ENCODE results near the gene SEC14L5. TPM values are rescaled to one million over a fixed set of nuclear protein-coding genes. Genes with fewer than 3 reads are reported as not detected.

SEC14L5 gene
- total and polyA plus RNA-seq, 2 of the 4 experiments (the other 2 are of a cell fraction): 0.07 TPM; not detected in 1

- Histone ChIP-seq H4K91ac (ENCODE audit: insufficient read depth, low read depth, low read length) (no peak overlapping the region), H3K4me2 (ENCODE audit: low read depth, low read length) (no peak overlapping the region), H2BK15ac (ENCODE audit: low read depth, low read length) (no peak overlapping the region), H3K23ac (ENCODE audit: low read depth, low read length) (no peak overlapping the region), H3K9me1 (ENCODE audit: insufficient read depth, low read length) (no peaks in the 10 kb centered on the region), H3K4ac (ENCODE audit: low read depth, low read length) (no peak overlapping the region), H2BK20ac (ENCODE audit: low read depth, low read length) (no peak overlapping the region), H3K27ac (ENCODE audit: insufficient read depth, low read length) (no peak overlapping the region), H3K79me1 (ENCODE audit: low read depth in 1 of 2, low read length in 2 of 2) (no peaks in the 10 kb centered on the region), H3K36me3 (ENCODE audit: control insufficient read depth, insufficient read depth, low read length) (no peaks in the 10 kb centered on the region), H3K14ac (replicated peaks; ENCODE audit: low read depth, low read length) (no peak overlapping the region), H3K9me3 (ENCODE audit: control insufficient read depth, insufficient read depth, low read length) (peaks cover 10% of the 10 kb centered on the region), H3K4me3 (ENCODE audit: insufficient read depth, low read depth, low read length) (no peak overlapping the region), H2AFZ (replicated peaks; ENCODE audit: low read length, poor library complexity) (no peak overlapping the region), H3K4me1 (ENCODE audit: control insufficient read depth, insufficient read depth, low read length) (peaks cover 2% of the 10 kb centered on the region; the same call in 1 of the 2 replicates), H4K8ac (ENCODE audit: low read depth in 2 of 2, low read length in 2 of 2) (no peak overlapping the region), H3K27me3 (ENCODE audit: control insufficient read depth, insufficient read depth, low read length) (peaks cover 21% of the 10 kb centered on the region), H3K9ac (ENCODE audit: low read depth, low read length) (no peak overlapping the region), H4K5ac (ENCODE audit: low read depth, low read length) (no peak overlapping the region), H2BK5ac (ENCODE audit: low read depth, low read length, poor library complexity, severe bottlenecking) (no peak overlapping the region), H2AK5ac (ENCODE audit: low read depth, low read length) (no peak overlapping the region), H4K20me1 (ENCODE audit: insufficient read depth, low read length) (no peaks in the 10 kb centered on the region), H2AK9ac (replicated peaks; ENCODE audit: low read depth, low read length, poor library complexity) (no peak overlapping the region), H3K56ac (ENCODE audit: extremely low read depth, insufficient read depth, low read length) (no peak overlapping the region), H3K18ac (ENCODE audit: low read depth, low read length) (no peak overlapping the region), H2BK120ac (ENCODE audit: low read depth, low read length) (no peak overlapping the region)
- no peak for TF ChIP-seq NFE2L2 (IDR thresholded peaks at IDR 0.05; ENCODE audit: low read depth, low read length)
- no peak for TF ChIP-seq ELK1 (IDR thresholded peaks at IDR 0.05; ENCODE audit: borderline replicate concordance, low read depth, low read length)
- no peak for TF ChIP-seq MAZ (IDR thresholded peaks at IDR 0.05; ENCODE audit: borderline replicate concordance, low read depth, low read length)
- no peak for TF ChIP-seq FOS (IDR thresholded peaks at IDR 0.05; ENCODE audit: low read depth, low read length)
- TF ChIP-seq MXI1 (IDR thresholded peaks at IDR 0.05; ENCODE audit: borderline replicate concordance, low read depth, low read length): no peak
- no peak for TF ChIP-seq USF2 (IDR thresholded peaks at IDR 0.05; ENCODE audit: low read depth, low read length)
- no peak for TF ChIP-seq RFX5 (IDR thresholded peaks at IDR 0.05; ENCODE audit: low read depth, low read length)
- no peak for TF ChIP-seq POLR2A (IDR thresholded peaks at IDR 0.05; ENCODE audit: low read depth, low read length)
- ATAC-seq (ENCODE audit: low read depth) (no peak), DNase-seq (no peak)
- ChIA-PET POLR2A (ENCODE audit: unreplicated experiment) (no interaction called here), CTCF (no interaction called here)
- no CpG with 5 or more reads among the region's 6 CpGs for WGBS, 2 experiments (ENCODE audit: extremely low coverage in 2 of 2, insufficient read length in 1 of 2)
- dilution Hi-C loops (cut with HindIII; ENCODE audit: low sequenced_read_pairs, unreplicated experiment) (no loop called here), intact Hi-C loops (cut with micrococcal nuclease) (no loop called here), in situ Hi-C loops (cut with MboI; ENCODE audit: low sequenced_read_pairs) (no loop called here)
- no TSS peak for BruUV-seq (replicated peaks)
These were observed 34.3 kb upstream of the SEC14L5 start for GRCh38 chr16:4923853-4924252.
